Umbilical cord (tissue), 2 donors: ENCODE results near the gene CPED1. TPM values are rescaled to one million over a fixed set of nuclear protein-coding genes. Genes with fewer than 3 reads are reported as not detected.
"Not testable (repeated sequence)": the region's sequence is repeated elsewhere in the genome, so short reads cannot be mapped to it uniquely, and the experiment has no call there.

ENCODE experiments used
- DNase-seq: peaks from one replicate; pipeline ENCODE4 v3.0.0-alpha.2; 2015; ENCODE audit warnings: low spot score
- total RNA-seq: library from RNA; depleted of rRNA; stranded (reverse); fragments of >200 nt; gene quantifications from one replicate; pipeline ENCODE4 v1.2.3, GENCODE V29; 2014; ENCODE audit warnings: low replicate concordance; ENCODE audit not compliant: insufficient read depth

The CPED1 gene
- total RNA-seq, 1 donor from 2014 or later = 64.8 TPM

DNA sequence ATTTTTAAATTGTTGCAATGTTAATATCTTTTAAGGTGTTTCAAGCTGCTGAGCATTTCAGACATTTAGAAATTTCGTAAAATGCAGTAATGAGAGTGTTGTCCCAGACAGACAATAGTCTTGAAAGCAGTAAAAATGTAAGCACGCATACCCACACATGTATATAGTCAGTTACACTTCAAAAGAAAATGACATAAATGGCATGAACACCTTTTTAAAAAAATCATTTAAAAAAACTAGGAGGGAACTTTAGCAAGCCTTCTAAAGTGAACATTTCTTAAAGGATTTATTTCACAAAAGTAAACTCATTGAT, 51.0 kb downstream of the CPED1 start:
- no peak for DNase-seq

- no peak for DNase-seq
These were observed 51.5 kb downstream of the CPED1 start for GRCh38 chr7:121039994-121040393.

DNA sequence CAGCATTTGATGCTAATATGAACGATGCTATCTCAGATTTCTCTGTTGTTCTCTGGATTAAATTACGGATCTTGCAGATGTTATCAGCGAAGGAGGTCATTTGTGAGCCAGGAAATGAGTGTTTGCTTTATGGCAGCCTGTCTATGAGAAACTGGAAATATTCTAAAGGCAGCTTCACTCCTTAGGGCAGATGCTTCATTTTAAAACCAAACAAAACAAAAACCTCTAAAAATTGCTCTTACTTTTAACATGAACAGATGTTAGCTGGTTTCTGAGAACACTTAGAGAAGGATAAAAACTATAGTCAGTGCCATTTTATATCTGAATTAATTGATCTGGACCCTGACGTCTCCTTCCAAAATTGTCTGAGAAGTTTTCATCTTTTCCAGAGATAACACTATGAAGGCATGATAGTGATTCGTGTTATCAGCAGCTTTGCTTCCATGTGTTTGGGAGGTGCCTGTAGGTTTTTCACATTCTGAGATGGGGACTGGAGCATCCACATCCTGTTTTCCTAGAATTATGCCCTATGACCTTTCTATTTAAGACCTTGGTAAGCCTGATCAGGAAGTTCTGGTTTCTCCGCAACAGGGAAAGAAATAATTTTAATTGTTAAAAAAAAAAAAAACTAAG, 53.1 kb downstream of the CPED1 start:
- no peak for DNase-seq

- no peak for DNase-seq
These were observed 53.7 kb downstream of the CPED1 start for GRCh38 chr7:121042195-121042594.

- no peak for DNase-seq
These were observed 54.4 kb downstream of the CPED1 start for GRCh38 chr7:121042899-121043298.

GRCh38 chr7:121043314-121044234, 55.1 kb downstream of the CPED1 start:
- DNase-seq = no peak

DNA sequence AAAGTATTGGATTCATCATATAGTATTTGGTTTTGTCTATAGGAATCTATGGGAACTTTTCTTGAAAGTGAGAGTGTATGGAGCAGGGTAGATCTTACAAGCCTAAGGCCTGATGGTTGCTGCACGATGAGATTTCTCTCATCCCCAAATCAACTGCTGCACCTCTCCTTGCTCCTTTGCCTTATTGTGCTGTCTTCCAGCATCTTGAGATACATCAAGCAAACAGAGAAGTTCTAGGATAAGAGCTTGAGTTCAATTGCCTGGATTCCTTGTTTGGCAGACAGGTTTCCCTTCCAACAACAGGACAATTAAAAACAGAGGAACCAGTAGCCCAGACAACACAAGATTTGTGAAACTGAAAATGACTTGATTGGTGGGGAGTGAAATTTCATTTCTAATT, 56.6 kb downstream of the CPED1 start:
- DNase-seq = no peak

DNA sequence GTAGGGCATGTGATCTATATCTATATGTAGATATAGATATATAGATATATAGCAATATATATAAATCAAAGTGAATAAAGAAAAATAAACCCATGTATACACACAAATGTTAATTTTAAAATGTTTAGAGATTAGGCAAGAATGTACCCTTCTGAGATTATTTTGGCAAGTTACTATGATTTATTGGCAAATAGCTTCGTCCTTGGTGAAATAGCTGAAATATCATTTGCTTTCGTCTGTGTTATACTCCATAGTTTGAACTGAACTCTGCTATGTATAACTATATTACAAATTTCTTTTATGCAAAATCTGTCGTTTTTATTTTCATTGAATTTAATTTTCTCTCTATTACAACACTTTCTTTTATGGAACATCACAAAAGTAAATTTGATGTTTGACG, 57.5 kb downstream of the CPED1 start:
- DNase-seq = no peak

DNA sequence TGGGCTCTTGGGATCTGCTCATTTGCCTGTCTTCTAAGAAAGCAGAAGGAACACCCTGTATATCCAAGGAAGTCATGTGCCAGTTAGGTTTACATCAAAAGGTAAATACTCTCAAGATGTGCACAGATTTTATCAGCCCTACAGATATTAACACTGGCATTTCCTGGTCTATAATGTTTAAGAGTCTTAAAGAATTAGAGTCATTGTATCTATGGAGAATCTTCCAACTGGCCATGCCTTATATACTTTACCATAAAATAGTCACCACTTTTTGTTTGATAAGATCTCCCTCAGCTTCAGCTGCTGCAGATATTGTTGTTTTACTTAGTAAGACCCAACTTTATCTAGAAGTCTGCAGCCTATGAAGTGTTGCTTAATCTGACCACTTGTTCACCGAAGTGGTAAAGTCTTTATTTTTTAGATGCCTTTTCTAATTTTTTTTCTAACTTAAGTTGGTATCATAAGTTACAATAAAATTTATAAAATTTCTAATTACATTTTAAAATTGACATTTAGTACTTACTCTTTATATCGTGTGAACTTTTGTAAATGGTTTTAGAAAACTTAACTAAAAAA, 58.5 kb downstream of the CPED1 start:
- DNase-seq = no peak

GRCh38 chr7:121048195-121048594, 59.7 kb downstream of the CPED1 start:
- no peak for DNase-seq

DNA sequence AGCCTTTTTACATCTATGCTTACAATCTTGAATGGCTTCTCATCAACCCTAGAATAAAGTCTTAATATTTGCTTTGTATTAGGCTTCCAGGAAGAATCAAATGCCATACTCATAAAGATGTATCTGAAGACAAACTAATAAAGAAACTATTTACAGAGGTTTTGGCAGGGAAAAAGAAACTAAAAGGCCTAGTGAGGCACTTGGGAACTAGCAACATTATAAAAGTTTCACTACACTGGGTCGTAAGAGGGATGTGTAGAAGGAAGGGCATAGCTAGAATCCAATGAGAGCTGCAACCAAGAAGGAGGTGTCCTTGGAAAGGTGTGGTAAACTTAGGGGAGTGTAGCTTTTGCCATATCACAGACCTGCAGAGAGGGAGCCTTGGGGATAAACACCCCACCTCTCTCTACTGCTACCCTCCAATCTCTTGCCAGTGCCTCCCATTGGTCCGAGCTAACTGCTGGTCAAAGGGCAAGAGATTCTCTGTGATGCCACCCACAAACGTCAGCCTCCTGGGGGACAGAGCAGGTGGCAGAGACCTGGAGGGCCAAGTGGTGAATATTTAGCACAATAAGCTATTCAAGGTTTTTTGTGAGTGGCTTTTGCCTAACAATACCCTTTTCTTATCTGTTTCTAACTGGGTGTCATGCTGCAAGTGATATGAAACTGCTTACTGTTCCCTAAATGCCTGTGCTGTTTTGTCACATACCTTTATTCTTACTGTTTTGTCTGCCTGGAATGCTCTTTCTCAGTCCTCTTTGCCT, 60.7 kb downstream of the CPED1 start:
- DNase-seq = no peak

GRCh38 chr7:121049897-121050296, 61.4 kb downstream of the CPED1 start:
- no peak for DNase-seq

DNA sequence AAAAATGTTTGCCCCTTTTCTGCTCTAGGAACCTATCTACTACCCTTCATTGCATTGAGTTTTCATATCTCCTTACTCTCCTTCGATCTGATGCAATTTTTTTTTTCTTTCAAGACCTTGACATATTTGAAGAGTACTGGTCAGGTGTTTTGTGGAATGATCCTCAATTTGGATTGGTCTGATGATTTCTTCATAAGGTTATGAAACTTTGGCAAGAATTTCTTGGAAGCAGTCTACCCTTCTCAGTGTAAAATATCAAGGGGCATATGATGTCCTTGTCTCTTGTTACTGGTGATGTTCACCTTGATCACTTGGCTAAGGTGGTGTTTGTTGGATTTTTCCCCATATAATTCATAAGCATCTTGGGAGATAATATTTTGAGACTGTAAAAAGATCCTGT, 64.7 kb downstream of the CPED1 start:
- DNase-seq = no peak

GRCh38 chr7:121054925-121055324, 66.4 kb downstream of the CPED1 start:
- DNase-seq = no peak

GRCh38 chr7:121057878-121058277, 69.4 kb downstream of the CPED1 start:
- no peak for DNase-seq

GRCh38 chr7:121058975-121059374, 70.5 kb downstream of the CPED1 start:
- no peak for DNase-seq

GRCh38 chr7:121059979-121060509, 71.5 kb downstream of the CPED1 start:
- not testable (repeated sequence) for DNase-seq

DNA sequence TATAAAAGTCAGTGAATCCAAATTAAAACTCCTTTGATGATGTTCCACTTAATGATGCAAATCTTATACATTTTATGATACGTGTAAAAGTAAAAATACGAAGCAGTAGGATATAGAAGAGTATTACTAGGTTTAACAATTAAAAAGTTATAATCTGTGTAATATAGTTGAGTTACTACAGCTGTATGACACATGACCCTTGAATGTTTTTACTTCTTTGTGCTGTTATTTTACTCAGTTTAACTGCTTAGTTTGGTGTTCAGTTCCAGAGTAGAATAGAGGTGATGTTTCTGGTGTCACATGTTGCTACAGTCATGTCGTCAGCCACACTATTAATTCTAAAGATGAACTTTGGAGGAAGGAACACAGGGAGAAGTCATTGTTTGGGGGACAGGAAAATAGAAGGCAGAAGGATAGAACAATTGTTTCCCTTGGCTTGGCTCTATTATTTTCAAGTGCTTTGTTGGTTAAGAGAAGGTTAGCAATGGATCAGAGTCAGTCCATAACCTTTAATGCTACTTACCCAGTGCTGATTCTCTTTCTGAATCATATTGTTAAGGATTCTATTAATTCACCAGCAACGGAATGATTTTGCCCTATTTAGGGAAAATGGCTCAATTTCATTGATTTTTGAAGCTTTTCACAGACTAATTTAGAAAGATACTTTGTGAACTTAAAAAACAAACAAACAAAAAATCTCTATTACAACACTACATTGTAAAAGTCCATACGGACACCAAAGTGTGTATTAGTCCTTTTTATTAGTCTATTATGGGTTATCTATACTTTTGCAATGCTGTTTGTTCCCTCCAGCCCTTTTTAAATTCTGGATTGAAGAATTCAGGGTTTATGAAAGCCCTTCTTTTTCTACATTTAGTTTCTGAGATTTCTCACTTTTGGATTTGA, 73.4 kb downstream of the CPED1 start:
- no peak for DNase-seq

DNA sequence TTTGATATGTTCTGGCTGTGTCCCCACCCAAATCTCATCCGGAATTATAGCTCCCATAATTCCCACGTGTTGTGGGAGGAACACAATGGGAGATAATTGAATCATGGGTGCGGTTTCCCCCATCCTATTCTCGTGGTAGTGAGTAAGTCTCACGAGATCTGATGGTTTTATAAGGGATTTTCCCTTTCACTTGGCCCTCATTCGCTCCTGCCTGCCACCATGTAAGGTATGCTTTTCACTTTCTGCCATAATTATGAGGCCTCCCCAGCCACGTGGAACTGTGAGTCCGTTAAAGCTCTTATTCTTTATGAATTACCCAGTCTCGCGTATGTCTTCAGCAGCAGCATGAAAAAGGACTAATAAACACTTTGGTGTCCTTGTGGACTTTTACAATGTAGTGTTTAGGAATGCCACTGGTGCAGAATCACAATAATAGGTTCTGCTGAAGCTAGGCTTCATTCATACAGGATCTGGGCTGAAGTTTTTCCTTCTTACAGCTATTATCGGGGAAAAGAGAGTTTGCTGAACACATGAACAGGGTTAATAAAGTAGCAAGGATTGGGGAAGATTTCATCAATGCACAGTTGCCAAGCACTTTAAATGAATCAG, 74.3 kb downstream of the CPED1 start:
- DNase-seq = no peak

GRCh38 chr7:121067717-121068116, 79.2 kb downstream of the CPED1 start:
- DNase-seq = not testable (repeated sequence)
